IMR-90 (cell line): ENCODE results near the gene GP9. TPM values are rescaled to one million over a fixed set of nuclear protein-coding genes. Genes with fewer than 3 reads are reported as not detected.

Experiments
- ATAC-seq: fragments of 200-7000 bp; cut with Tn5 transposase; 2 replicates; pipeline ENCODE4 v1.9.1; 2020; ENCODE audit warnings: low read depth, mild to moderate bottlenecking, moderate library complexity
- BruUV-seq: library from RNA; stranded (reverse); fragments of 400-500 nt; replicated peaks from 2 replicates; lab custom pipeline; 2021; lab: Mats Ljungman, UMichigan
- CTCF ChIA-PET: fragments of 300-600 bp; formaldehyde crosslinking; extraction: SDS; loops from one replicate; lab custom pipeline; 2021; ENCODE audit warnings: antibody characterized with exemption; lab: Yijun Ruan, JAX
- POLR2A ChIA-PET: fragments of 300-600 bp; sonication (Branson Sonifier 250); formaldehyde crosslinking; loops from one replicate; lab custom pipeline; 2022; ENCODE audit warnings: antibody characterized with exemption; ENCODE audit not compliant: unreplicated experiment; lab: Charles Lee
- DNase-seq: peaks from one replicate; pipeline ENCODE4 v3.0.0; 2013
- H2AFZ ChIP-seq: replicated peaks from 2 replicates; pipeline ENCODE3; 2013; ENCODE audit warnings: low read length, mild to moderate bottlenecking; ENCODE audit not compliant: poor library complexity
- H2AK5ac ChIP-seq: 2 replicates; pipeline ENCODE4 v1.6.1; 2013; ENCODE audit warnings: low read depth, low read length, inconsistent platforms
- H2AK9ac ChIP-seq: replicated peaks from 2 replicates; pipeline ENCODE3; 2013; ENCODE audit warnings: mild to moderate bottlenecking, low read depth, low read length, moderate library complexity; ENCODE audit not compliant: poor library complexity
- H2BK120ac ChIP-seq: 2 replicates; pipeline ENCODE4 v1.6.1; 2013; ENCODE audit warnings: low read depth, low read length, inconsistent platforms
- H2BK15ac ChIP-seq: 3 replicates; pipeline ENCODE4 v1.6.1; 2013; ENCODE audit warnings: low read depth, low read length, inconsistent platforms
- H2BK20ac ChIP-seq: 2 replicates; pipeline ENCODE4 v1.6.1; 2013; ENCODE audit warnings: low read depth, mild to moderate bottlenecking, inconsistent platforms, low read length, moderate library complexity
- H2BK5ac ChIP-seq: 2 replicates; pipeline ENCODE4 v1.6.1; 2013; ENCODE audit warnings: mild to moderate bottlenecking, low read depth, low read length, inconsistent platforms; ENCODE audit not compliant: poor library complexity, severe bottlenecking
- H3K14ac ChIP-seq: replicated peaks from 2 replicates; pipeline ENCODE4 v1.6.1; 2013; ENCODE audit warnings: low read depth, low read length, inconsistent platforms
- H3K18ac ChIP-seq: 2 replicates; pipeline ENCODE4 v1.6.1; 2013; ENCODE audit warnings: low read depth, low read length, control low read depth
- H3K23ac ChIP-seq: 2 replicates; pipeline ENCODE4 v1.6.1; 2013; ENCODE audit warnings: low read depth, low read length, inconsistent platforms
- H3K27ac ChIP-seq: 2 replicates; pipeline ENCODE4 v1.5.1; 2013; ENCODE audit warnings: mild to moderate bottlenecking, control low read depth, low read length; ENCODE audit not compliant: insufficient read depth
- H3K27me3 ChIP-seq: 2 replicates; pipeline ENCODE4 v1.6.1; 2013; ENCODE audit warnings: low read length; ENCODE audit not compliant: control insufficient read depth, insufficient read depth
- H3K36me3 ChIP-seq: 2 replicates; pipeline ENCODE4 v1.6.1; 2013; ENCODE audit warnings: low read length, mixed read lengths; ENCODE audit not compliant: control insufficient read depth, insufficient read depth
- H3K4ac ChIP-seq: 2 replicates; pipeline ENCODE4 v1.6.1; 2013; ENCODE audit warnings: low read depth, low read length, inconsistent platforms
- H3K4me1 ChIP-seq: 2 replicates; pipeline ENCODE4 v1.6.1; 2013; ENCODE audit warnings: low read length, mixed read lengths; ENCODE audit not compliant: control insufficient read depth, insufficient read depth
- H3K4me2 ChIP-seq: 2 replicates; pipeline ENCODE4 v1.6.1; 2013; ENCODE audit warnings: low read depth, mild to moderate bottlenecking, control low read depth, low read length, moderate library complexity
- H3K4me3 ChIP-seq: 2 replicates; pipeline ENCODE4 v1.5.1; 2013; ENCODE audit warnings: low read depth, mild to moderate bottlenecking, control low read depth, low read length, moderate library complexity; ENCODE audit not compliant: insufficient read depth
- H3K56ac ChIP-seq: 2 replicates; pipeline ENCODE4 v1.6.1; 2013; ENCODE audit warnings: low read length, inconsistent platforms; ENCODE audit not compliant: insufficient read depth; ENCODE audit errors: extremely low read depth
- H3K79me1 ChIP-seq, 2 experiments: 2 replicates each; pipeline ENCODE4 v1.6.1; 2013; ENCODE audit warnings: low read length in 2 of 2, inconsistent platforms in 1 of 2, low read depth in 1 of 2
- H3K9ac ChIP-seq: 2 replicates; pipeline ENCODE4 v1.6.1; 2013; ENCODE audit warnings: low read depth, low read length, control low read depth
- H3K9me1 ChIP-seq: 2 replicates; pipeline ENCODE4 v1.6.1; 2013; ENCODE audit warnings: low read length, inconsistent platforms; ENCODE audit not compliant: insufficient read depth
- H3K9me3 ChIP-seq: 2 replicates; pipeline ENCODE4 v1.6.1; 2013; ENCODE audit warnings: low read length; ENCODE audit not compliant: control insufficient read depth, insufficient read depth
- H4K20me1 ChIP-seq: 2 replicates; pipeline ENCODE4 v1.6.1; 2013; ENCODE audit warnings: low read length, inconsistent platforms; ENCODE audit not compliant: insufficient read depth
- H4K5ac ChIP-seq: 2 replicates; pipeline ENCODE4 v1.6.1; 2013; ENCODE audit warnings: mild to moderate bottlenecking, low read depth, low read length, control low read depth
- H4K8ac ChIP-seq, 2 experiments: 2 replicates each; pipeline ENCODE4 v1.6.1; 2013; ENCODE audit warnings: low read depth in 2 of 2, low read length in 2 of 2, control low read depth in 1 of 2, inconsistent platforms in 1 of 2
- H4K91ac ChIP-seq: 2 replicates; pipeline ENCODE4 v1.6.1; 2013; ENCODE audit warnings: low read depth, low read length, inconsistent platforms; ENCODE audit not compliant: insufficient read depth
- FOS ChIP-seq: fragments of 150-350 bp; IDR thresholded peaks from 2 replicates; pipeline ENCODE4 v1.6.1; 2016; ENCODE audit warnings: low read depth, low read length
- MAFK ChIP-seq: IDR thresholded peaks from 2 replicates; pipeline ENCODE4 v1.6.1; 2012; ENCODE audit warnings: low read depth, low read length, improper control_type of control experiment
- RFX5 ChIP-seq: IDR thresholded peaks from 2 replicates; pipeline ENCODE4 v1.8.0; 2012; ENCODE audit warnings: low read depth, mild to moderate bottlenecking, low read length, moderate library complexity
- SMC3 ChIP-seq: fragments of 150-350 bp; IDR thresholded peaks from 2 replicates; pipeline ENCODE4 v1.6.1; 2016; ENCODE audit warnings: low read depth, mild to moderate bottlenecking, antibody characterized with exemption, low read length, moderate library complexity
- WGBS, 2 experiments: methylation state at CpG; one replicate each; pipeline versions ENCODE4 v1.1.5 to v1.1.7; 2013; ENCODE audit warnings: missing lambda C conversion rate in 2 of 2; ENCODE audit not compliant: insufficient read length in 1 of 2; ENCODE audit errors: extremely low coverage in 2 of 2; 5-methylcytosine and 5-hydroxymethylcytosine counted together
- dilution Hi-C: fragments of 300-500 bp; cut with HindIII; formaldehyde crosslinking; loops from one replicate; pipeline ENCODE4 v1.14.3; 2018; ENCODE audit warnings: low sequenced_read_pairs; ENCODE audit not compliant: unreplicated experiment
- in situ Hi-C: fragments of 300-500 bp; cut with MboI; formaldehyde crosslinking; loops from 3 replicates; pipeline ENCODE4 v1.14.3; 2019; ENCODE audit warnings: low sequenced_read_pairs, inconsistent platforms, mixed read lengths
- intact Hi-C: fragments of 100-400 bp; cut with micrococcal nuclease; formaldehyde crosslinking; loops from 2 replicates; pipeline ENCODE4 v1.10.0; 2022
- polyA plus RNA-seq, 3 experiments: library from polyadenylated mRNA; depleted of rRNA; stranded (reverse); fragments of >200 nt; gene quantifications; 2 replicates each; pipeline ENCODE4 v1.2.3, GENCODE V29; 2012; ENCODE audit warnings: low replicate concordance in 1 of 3
- total RNA-seq: library from RNA; depleted of rRNA; stranded (reverse); fragments of >200 nt; gene quantifications from 2 replicates; pipeline ENCODE4 v1.2.3, GENCODE V29; 2012

GP9 gene
- total and polyA plus RNA-seq, 2 of the 4 experiments (the other 2 are of a cell fraction) = not detected

DNA sequence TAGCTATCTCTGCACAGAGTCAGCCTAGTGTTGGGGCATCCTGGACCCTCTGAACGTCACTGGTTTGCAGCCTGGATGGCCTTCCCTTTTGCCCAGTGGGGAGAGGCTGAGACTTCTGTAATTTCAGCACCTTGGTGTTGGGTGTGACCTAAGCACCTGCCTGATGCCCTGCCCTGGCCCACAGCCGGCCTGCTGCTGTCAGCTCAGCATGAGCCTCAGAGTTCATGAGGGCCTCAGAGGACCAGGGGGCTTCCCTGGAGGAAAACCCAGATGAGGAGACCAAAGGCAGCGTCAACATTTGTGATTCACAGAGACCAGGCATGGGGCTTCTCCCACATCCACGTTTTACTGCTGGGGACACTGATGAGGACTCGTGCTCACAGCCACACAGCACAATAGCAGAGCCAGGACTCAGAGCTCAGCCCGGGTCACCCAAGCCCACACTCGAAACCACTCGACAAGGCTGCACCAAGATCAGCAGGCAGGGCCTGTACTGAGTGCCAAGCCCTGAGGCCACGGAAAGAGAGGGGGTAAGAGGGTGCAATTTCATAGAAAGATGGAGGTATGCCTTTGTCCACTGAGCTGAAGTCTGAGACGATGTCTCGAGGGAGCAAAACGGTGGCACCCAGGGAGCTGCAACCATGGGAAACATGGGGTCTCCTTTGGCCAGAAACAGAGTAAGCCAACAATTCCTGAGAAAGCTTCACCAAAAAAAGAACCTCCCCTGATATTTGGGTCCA lies 9.9 kb upstream of the GP9 start (continued):
- no peak for TF ChIP-seq MAFK

DNA sequence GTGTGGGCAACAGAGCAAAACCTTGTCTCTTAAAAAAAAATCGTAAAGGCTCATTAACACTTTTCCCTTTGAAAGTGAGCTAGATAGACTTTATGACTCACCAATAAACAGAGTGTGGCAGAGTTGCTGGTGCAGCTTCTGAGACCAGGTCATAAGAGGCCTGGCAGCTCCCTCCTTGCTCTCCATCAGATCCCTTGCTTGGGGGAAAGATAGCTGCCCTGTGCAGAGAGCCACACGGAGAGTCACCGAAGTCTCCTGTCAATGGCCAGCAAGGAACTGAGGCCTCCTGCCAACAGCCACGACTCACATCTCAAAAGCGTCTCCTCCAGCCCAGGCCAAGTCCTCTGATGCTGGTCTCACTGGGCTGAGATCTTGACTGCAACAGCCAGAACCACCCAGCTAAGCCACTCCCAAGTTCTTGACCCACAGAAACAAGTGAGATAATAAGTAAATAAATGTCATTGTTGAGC lies 8.7 kb upstream of the GP9 start:
- no peak overlapping the region for H3K14ac ChIP-seq
- no peak overlapping the region for H2AK5ac ChIP-seq
- no peaks in the 10 kb centered on the region for H3K4me1 ChIP-seq
- no peak overlapping the region for H3K9ac ChIP-seq
- no peak overlapping the region for H4K91ac ChIP-seq
- no CpG with 5 or more reads among the region's 5 CpGs for WGBS, 2 experiments
- in situ Hi-C loops = loop anchor here (10.0 kb wide), 1 partner anchor 193 kb away; the partner anchor contains the start of gene COPG1
- TF ChIP-seq SMC3 = no peak
- no peak for TF ChIP-seq RFX5
- no peak for TF ChIP-seq FOS
- no peak overlapping the region for H2BK15ac ChIP-seq
- H2BK20ac ChIP-seq = no peak overlapping the region
- H3K9me3 ChIP-seq = peaks cover 11% of the 10 kb centered on the region
- dilution Hi-C loops = no loop called here
- no peak overlapping the region for H4K5ac ChIP-seq
- no peak overlapping the region for H2AK9ac ChIP-seq
- H3K23ac ChIP-seq = no peak overlapping the region
- H2BK120ac ChIP-seq = no peak overlapping the region
- ATAC-seq = no peak; the same call in 1 of the 2 replicates
- CTCF ChIA-PET = interaction anchor here (0.7 to 2.5 kb wide), 5 partner anchors 10 to 193 kb away, joined by 3 to 21 read pairs (median 4); no protein-coding TSS in a partner anchor
- intact Hi-C loops = loop anchor here (5.0 to 10.0 kb wide), 2 partner anchors 63 to 195 kb away; partner anchors contain the start of gene COPG1
- H3K56ac ChIP-seq = no peak overlapping the region
- no peak overlapping the region for H3K4me3 ChIP-seq
- no peaks in the 10 kb centered on the region for H3K9me1 ChIP-seq
- no peaks in the 10 kb centered on the region for H3K36me3 ChIP-seq
- no peak overlapping the region for H2AFZ ChIP-seq
- BruUV-seq = no TSS peak
- DNase-seq = no peak
- H3K79me1 ChIP-seq = no peaks in the 10 kb centered on the region
- H3K27ac ChIP-seq = no peak overlapping the region
- peaks cover 14% of the 10 kb centered on the region for H3K27me3 ChIP-seq
- POLR2A ChIA-PET = no interaction called here
- no peak overlapping the region for H3K18ac ChIP-seq
- no peak overlapping the region for H2BK5ac ChIP-seq
- H3K4me2 ChIP-seq = no peak overlapping the region
- no peak overlapping the region for H3K4ac ChIP-seq
- no peak overlapping the region for H4K8ac ChIP-seq
- H4K20me1 ChIP-seq = no peaks in the 10 kb centered on the region
